PC-3 (cell line): ENCODE data around the gene TMEM126A. TPM values are rescaled to one million over a fixed set of nuclear protein-coding genes. Genes with fewer than 3 reads are reported as not detected.
"Not testable (repeated sequence)": the region's sequence is repeated elsewhere in the genome, so short reads cannot be mapped to it uniquely, and the experiment has no call there.

ENCODE experiments used
- ATAC-seq: fragments of 200-7000 bp; cut with Tn5 transposase; 2 replicates; pipeline ENCODE4 v1.9.1; 2020; ENCODE audit warnings: mild to moderate bottlenecking, moderate library complexity
- BruUV-seq: library from RNA; stranded (reverse); fragments of 400-500 nt; replicated peaks from 2 replicates; lab custom pipeline; 2021; lab: Mats Ljungman, UMichigan
- CTCF ChIA-PET: fragments of 300-600 bp; sonication (Branson Sonifier 250); formaldehyde crosslinking; loops from one replicate; lab custom pipeline; 2022; ENCODE audit warnings: antibody characterized with exemption; lab: Charles Lee
- POLR2A ChIA-PET: fragments of 300-600 bp; sonication (Branson Sonifier 250); formaldehyde crosslinking; loops from one replicate; lab custom pipeline; 2022; ENCODE audit warnings: antibody characterized with exemption; ENCODE audit not compliant: unreplicated experiment; lab: Charles Lee
- DNase-seq: peaks from one replicate; pipeline ENCODE4 v3.0.0-alpha.2; 2015
- H2AFZ ChIP-seq: fragments of 300-600 bp; sonication (generic); 2 replicates; pipeline ENCODE4 v1.6.0; 2016; ENCODE audit warnings: antibody characterized with exemption, low read length
- H3F3A ChIP-seq: fragments of 300-600 bp; sonication (generic); one replicate; pipeline ENCODE4 v1.6.0; 2017; ENCODE audit warnings: antibody characterized with exemption, low read length, control low read depth, mild to moderate bottlenecking; ENCODE audit not compliant: unreplicated experiment
- H3K27ac ChIP-seq: fragments of 300-600 bp; sonication (generic); 2 replicates; pipeline ENCODE4 v1.5.1; 2016; ENCODE audit warnings: mild to moderate bottlenecking, low read length
- H3K27me3 ChIP-seq: fragments of 300-600 bp; sonication (generic); 2 replicates; pipeline ENCODE4 v1.6.1; 2016; ENCODE audit warnings: low read length, mixed read lengths
- H3K36me3 ChIP-seq: fragments of 300-600 bp; sonication (generic); 2 replicates; pipeline ENCODE4 v1.6.1; 2016; ENCODE audit warnings: low read depth, mixed run types, low read length, mixed read lengths
- H3K4me1 ChIP-seq: fragments of 300-600 bp; sonication (generic); 2 replicates; pipeline ENCODE4 v1.5.1; 2016; ENCODE audit warnings: low read length; ENCODE audit not compliant: insufficient read depth
- H3K4me2 ChIP-seq: fragments of 300-600 bp; sonication (generic); 2 replicates; pipeline ENCODE4 v1.6.0; 2016; ENCODE audit warnings: low read length
- H3K4me3 ChIP-seq: fragments of 300-600 bp; sonication (generic); 2 replicates; pipeline ENCODE4 v1.5.1; 2016; ENCODE audit warnings: mild to moderate bottlenecking, low read length, mixed read lengths
- H3K79me2 ChIP-seq: fragments of 300-600 bp; sonication (generic); 2 replicates; pipeline ENCODE4 v1.6.1; 2017; ENCODE audit warnings: low read length, mixed read lengths
- H3K9ac ChIP-seq: fragments of 300-600 bp; sonication (generic); 2 replicates; pipeline ENCODE4 v1.6.0; 2016; ENCODE audit warnings: mild to moderate bottlenecking, low read length
- H3K9me2 ChIP-seq: fragments of 300-600 bp; sonication (generic); replicated peaks from 2 replicates; pipeline ENCODE4 v1.6.1; 2016; ENCODE audit warnings: mixed run types, low read length, mixed read lengths
- H3K9me3 ChIP-seq: fragments of 300-600 bp; sonication (generic); 2 replicates; pipeline ENCODE4 v1.6.1; 2016; ENCODE audit warnings: low read length, mixed read lengths
- H4K20me1 ChIP-seq: fragments of 300-600 bp; sonication (generic); 2 replicates; pipeline ENCODE4 v1.6.1; 2016; ENCODE audit warnings: low read length, mixed read lengths
- CTCF ChIP-seq: fragments of 300-600 bp; sonication (generic); conservative IDR thresholded peaks from 2 replicates; pipeline ENCODE4 v1.5.1; 2017; ENCODE audit warnings: antibody characterized with exemption, low read depth, mild to moderate bottlenecking, low read length
- EZH2 ChIP-seq: fragments of 300-600 bp; sonication (generic); IDR thresholded peaks from one replicate; pipeline ENCODE4 v1.6.1; 2017; ENCODE audit warnings: antibody characterized with exemption, mild to moderate bottlenecking, low read length; ENCODE audit not compliant: unreplicated experiment
- EZH2phosphoT487 ChIP-seq: fragments of 300-600 bp; sonication (generic); IDR thresholded peaks from 2 replicates; pipeline ENCODE4 v1.6.1; 2018; ENCODE audit warnings: mild to moderate bottlenecking, antibody characterized with exemption, low read length, borderline replicate concordance
- intact Hi-C: fragments of 100-400 bp; cut with micrococcal nuclease; formaldehyde crosslinking; loops from 2 replicates; pipeline ENCODE4 v1.9.0; 2023
- total RNA-seq: library from RNA; depleted of rRNA; stranded (reverse); fragments of >200 nt; gene quantifications from 2 replicates; pipeline ENCODE4 v1.2.3, GENCODE V29; 2014

The TMEM126A gene
- total RNA-seq, 1 experiment from 2014 or later = 37.8 TPM

GRCh38 chr11:85611643-85612042, 36.1 kb upstream of the TMEM126A start:
- H3F3A ChIP-seq, H3K79me2 ChIP-seq, H4K20me1 ChIP-seq, H3K4me1 ChIP-seq, intact Hi-C loops, H3K4me2 ChIP-seq, H3K27me3 ChIP-seq, H3K9me3 ChIP-seq, CTCF ChIA-PET, H3K4me3 ChIP-seq, ATAC-seq, H3K27ac ChIP-seq, H2AFZ ChIP-seq, DNase-seq, H3K36me3 ChIP-seq, POLR2A ChIA-PET, H3K9me2 ChIP-seq, H3K9ac ChIP-seq, BruUV-seq: not testable (repeated sequence)

- ChIA-PET POLR2A (no interaction called here), CTCF (no interaction called here)
- no peaks in the 10 kb centered on the region for H3K4me1 ChIP-seq
- no peaks in the 10 kb centered on the region for H3K27me3 ChIP-seq
- intact Hi-C loops = no loop called here
- no peaks in the 10 kb centered on the region for H3K9me3 ChIP-seq
- no peak overlapping the region for H3K4me2 ChIP-seq
- H3K4me3 ChIP-seq = no peak overlapping the region
- H3K36me3 ChIP-seq = no peaks in the 10 kb centered on the region
- no peaks in the 10 kb centered on the region for H3K9me2 ChIP-seq
- H3F3A ChIP-seq = no peaks in the 10 kb centered on the region
- H4K20me1 ChIP-seq = no peaks in the 10 kb centered on the region
- DNase-seq = no peak
- no peak for ATAC-seq
- H3K79me2 ChIP-seq = no peaks in the 10 kb centered on the region
- H3K9ac ChIP-seq = no peak overlapping the region
- no TSS peak for BruUV-seq
- no peak overlapping the region for H3K27ac ChIP-seq
- no peak for TF ChIP-seq CTCF
- no peak for TF ChIP-seq EZH2phosphoT487
- TF ChIP-seq EZH2 = no peak
- H2AFZ ChIP-seq = no peak overlapping the region
These were observed 28.3 kb upstream of the TMEM126A start for GRCh38 chr11:85619499-85619898.

- no peak for ATAC-seq
- ChIA-PET POLR2A (no interaction called here), CTCF (no interaction called here)
- no TSS peak for BruUV-seq
- DNase-seq = no peak
- Histone ChIP-seq H3K9me3 (no peaks in the 10 kb centered on the region), H2AFZ (no peak overlapping the region), H3K4me1 (no peaks in the 10 kb centered on the region), H3K36me3 (no peaks in the 10 kb centered on the region), H3K27me3 (no peaks in the 10 kb centered on the region), H3F3A (no peaks in the 10 kb centered on the region), H3K9ac (no peak overlapping the region), H3K9me2 (no peaks in the 10 kb centered on the region), H3K4me2 (no peak overlapping the region), H3K79me2 (no peaks in the 10 kb centered on the region), H3K4me3 (no peak overlapping the region), H3K27ac (no peak overlapping the region), H4K20me1 (no peaks in the 10 kb centered on the region)
- intact Hi-C loops = loop anchor here (10.0 kb wide), 1 partner anchor 1295 kb away; no protein-coding TSS in a partner anchor
- TF ChIP-seq EZH2 (no peak), EZH2phosphoT487 (no peak), CTCF (no peak)
These were observed 27.5 kb upstream of the TMEM126A start for GRCh38 chr11:85620256-85620655.
